SHP77 treated with DMSO at 0.1 percent for 48 hours (cell line): ENCODE results near the gene ZNF789.

Experiments
- DNase-seq: peaks from one replicate; lab custom pipeline; 2025; lab: John Stamatoyannopoulos, UW

ZNF789 gene

DNA sequence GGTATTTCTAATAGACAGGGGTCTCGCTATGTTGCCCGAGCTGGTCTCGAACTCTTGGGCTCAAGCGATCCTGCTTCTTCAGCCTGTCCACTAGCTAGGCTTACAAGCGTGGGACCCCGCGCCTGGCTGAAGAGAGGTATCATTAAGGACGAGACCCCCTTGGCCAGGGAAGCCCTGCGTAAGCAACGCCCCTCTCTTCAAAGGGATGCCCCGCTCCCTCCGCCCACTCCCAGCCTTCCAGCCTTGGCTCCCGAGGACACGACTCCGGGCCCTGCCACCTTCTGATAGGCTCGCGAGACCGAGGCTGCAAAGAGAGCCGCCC is 31.6 kb downstream of the ZNF789 start:
- no peak for DNase-seq

DNA sequence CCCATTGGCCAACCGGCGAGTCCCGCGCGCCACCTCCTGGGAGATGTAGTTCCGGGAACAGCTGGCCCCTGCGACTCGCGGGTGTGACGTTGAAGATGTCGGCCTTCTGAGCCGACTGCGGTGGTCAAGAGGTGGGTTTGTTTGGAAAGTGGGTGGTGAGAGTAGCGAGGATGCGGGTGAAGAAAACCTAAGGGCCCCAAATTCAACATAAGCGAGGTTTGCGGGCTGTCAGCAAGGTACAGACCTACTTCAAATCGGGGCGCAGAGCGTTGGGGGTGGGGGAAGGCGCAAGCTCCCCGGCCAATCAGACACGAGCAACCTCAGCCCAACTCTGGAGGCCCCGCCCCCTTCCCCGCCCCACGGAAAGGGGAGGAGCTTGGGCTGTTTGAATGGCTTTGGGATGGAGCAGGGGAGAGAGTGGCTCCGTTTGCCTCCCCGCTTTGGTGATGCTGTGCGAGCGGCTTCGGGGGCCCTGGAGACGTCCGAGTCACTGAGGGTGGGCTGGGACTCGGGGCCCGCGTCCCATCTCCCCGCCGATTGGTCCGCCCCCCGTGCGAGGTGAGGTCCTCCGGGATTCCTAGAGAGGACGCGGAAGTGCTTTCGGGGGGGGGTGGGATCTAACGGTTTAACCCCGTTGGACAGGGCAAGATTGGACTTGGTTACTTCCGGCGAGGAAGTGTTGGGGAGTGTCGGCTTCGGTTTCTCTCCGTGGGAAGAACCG is 32.1 kb downstream of the ZNF789 start, which contains the start of gene ZKSCAN5:
Gene ZKSCAN5, plus strand, starts transcription at position 60 of the 721 bp plus-strand sequence. CDS start 1,383 bp downstream, outside the sequence.
- DNase-seq, result peak; percentile 90

DNA sequence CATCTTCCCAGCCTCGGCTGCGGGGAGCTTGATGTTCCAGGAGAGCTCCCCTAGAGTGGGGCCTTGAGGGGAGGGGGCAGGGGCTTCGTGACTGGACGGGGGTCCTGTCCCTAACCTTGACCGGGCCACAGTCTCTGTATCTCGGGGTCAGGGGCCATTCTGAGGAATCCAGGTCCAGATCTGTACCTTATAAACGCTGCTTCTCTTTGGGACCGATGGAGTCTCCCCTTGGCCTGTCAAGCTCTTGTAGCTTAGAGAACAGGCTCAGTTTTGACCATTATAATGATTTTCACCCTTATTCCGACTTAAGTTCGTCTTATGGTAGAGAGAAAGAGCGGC is 32.6 kb downstream of the ZNF789 start:
- no peak for DNase-seq

DNA sequence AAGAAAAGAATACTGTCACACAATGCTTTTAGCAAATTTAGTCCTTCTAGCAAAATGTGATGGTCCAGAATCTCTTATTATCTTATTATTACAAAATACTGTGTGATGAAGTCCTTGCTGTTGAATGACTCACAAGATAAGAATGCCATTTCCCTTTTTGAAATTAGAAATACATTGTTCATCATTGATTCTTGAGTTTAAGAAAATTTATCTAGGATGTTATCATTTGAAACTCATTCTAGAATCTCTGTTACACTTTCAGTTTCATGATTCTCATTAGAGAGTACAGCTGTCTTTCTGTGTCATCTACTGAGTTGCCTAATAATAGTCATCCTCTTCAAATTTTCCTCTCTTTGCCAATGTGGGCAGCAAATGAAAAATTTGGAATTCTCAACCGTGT is 41.4 kb downstream of the ZNF789 start:
- DNase-seq, result no peak

DNA sequence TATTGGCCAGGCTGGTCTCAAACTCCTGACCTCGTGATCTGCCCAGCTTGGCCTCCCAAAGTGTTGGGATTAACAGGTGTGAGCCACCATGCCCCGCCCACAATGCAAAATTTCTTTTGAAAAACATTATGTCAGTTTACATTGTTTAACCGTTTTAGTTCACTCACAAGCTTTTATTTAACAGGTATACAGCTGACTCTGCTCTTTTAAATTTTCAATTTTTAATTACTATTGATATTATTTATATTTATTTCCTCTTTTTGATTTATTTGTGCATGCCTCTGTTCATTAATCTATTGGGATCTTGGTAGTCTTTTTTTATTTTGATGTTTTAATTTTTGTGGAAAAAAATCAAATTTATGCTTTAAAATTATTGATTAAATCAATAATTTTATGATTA is 48.7 kb downstream of the ZNF789 start:
- DNase-seq, result no peak

DNA sequence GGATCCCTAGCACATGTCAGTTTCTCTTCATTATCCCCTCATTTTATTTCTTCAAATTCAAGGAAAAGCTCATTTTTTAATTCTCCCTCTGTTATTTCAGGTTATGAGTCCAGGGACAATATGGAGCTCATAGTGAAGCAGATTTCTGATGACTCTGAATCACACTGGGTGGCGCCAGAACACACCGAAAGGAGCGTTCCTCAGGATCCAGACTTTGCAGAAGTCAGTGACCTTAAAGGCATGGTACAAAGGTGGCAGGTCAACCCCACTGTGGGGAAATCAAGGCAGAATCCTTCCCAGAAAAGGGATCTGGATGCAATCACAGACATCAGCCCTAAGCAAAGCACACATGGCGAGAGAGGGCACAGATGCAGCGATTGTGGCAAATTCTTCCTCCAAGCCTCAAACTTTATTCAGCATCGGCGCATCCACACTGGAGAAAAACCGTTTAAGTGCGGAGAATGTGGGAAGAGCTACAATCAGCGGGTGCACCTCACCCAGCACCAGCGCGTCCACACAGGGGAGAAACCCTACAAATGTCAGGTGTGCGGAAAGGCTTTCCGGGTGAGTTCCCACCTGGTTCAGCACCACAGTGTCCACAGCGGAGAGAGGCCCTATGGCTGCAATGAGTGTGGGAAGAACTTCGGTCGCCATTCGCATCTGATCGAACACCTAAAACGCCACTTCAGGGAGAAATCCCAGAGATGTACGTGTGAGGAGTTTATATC is 53.2 kb downstream of the ZNF789 start:
- DNase-seq, result no peak

DNA sequence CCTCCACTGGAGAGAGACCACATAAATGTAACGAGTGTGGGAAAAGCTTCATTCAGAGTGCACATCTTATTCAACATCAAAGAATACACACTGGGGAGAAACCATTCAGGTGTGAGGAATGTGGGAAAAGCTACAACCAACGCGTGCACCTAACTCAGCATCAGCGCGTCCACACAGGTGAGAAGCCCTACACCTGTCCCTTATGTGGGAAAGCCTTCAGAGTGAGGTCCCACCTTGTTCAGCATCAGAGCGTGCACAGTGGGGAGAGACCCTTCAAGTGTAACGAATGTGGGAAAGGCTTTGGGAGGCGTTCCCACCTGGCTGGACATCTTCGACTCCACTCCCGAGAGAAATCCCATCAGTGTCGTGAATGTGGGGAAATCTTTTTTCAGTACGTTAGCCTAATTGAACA is 58.7 kb downstream of the ZNF789 start:
- DNase-seq, result no peak

DNA sequence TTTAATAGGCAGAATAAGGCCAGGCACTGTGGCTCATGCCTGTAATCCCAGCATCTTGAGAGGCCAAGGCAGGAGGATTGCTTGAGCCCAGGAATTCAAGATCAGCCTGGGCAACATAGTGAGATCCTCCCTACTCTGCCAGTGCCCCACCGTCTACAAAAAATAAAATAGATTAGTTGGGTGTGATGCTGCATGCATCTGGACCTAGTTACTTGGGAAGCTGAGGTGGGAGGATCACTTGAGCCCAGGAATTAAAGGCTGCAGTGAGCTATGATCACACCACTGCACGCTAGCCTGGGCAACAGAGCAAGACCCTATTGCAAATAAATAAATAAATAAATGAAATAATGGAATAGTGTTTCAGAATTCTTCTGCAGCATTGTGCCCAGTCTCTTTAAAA is 63.0 kb downstream of the ZNF789 start:
- no peak for DNase-seq
